Measurements from ENCODE around the gene DAPK2. TPM values are rescaled to one million over a fixed set of nuclear protein-coding genes. Genes with fewer than 3 reads are reported as not detected.

DAPK2 gene
- total RNA-seq, 2 donors from 2014 or later = 13.8 to 40.4 TPM

DNA sequence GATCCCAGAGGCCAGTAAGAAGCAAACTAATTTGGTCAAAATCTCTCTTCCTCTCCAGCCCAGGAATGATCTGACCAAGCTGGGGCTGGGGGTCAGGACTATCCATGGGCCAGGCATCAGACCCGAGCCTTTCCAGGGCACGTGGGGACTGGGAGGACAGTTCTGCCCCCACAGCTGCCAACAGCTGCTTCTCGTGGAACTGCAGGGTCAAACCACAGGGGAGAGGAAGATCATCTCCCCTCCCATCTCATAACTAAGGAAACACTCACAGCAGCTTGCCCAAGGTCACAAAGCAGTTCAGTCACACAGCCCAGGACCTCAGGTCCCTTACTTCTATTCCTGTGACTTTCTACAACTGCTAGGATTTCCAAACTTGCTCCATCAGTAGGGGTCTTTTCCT is 47.1 kb downstream of the DAPK2 start:
- Histone ChIP-seq H3K4me1 (replicated peaks) (no peaks in the 10 kb centered on the region), H3K27ac (no peak overlapping the region), H3K4me3 (no peak overlapping the region), H3K27me3 (replicated peaks; ENCODE audit: insufficient read depth) (no peaks in the 10 kb centered on the region), H3K9me3 (no peaks in the 10 kb centered on the region), H3K36me3 (no peaks in the 10 kb centered on the region)
- TF ChIP-seq POLR2AphosphoS5 (IDR thresholded peaks at IDR 0.05) (no peak), CTCF (IDR thresholded peaks at IDR 0.05) (no peak), POLR2A (IDR thresholded peaks at IDR 0.05) (no peak)
- intact Hi-C loops (cut with DNase I) = no loop called here
- DNase-seq (ENCODE audit: low spot score) = no peak
- 31% methylated on average over 3 of the region's 3 CpGs for WGBS

GRCh38 chr15:63998489-63998888 is 47.8 kb downstream of the DAPK2 start:
- DNase-seq (ENCODE audit: low spot score) = no peak
- Histone ChIP-seq H3K4me3 (no peak overlapping the region), H3K4me1 (replicated peaks) (no peaks in the 10 kb centered on the region), H3K27ac (no peak overlapping the region), H3K36me3 (no peaks in the 10 kb centered on the region), H3K9me3 (no peaks in the 10 kb centered on the region), H3K27me3 (replicated peaks; ENCODE audit: insufficient read depth) (no peaks in the 10 kb centered on the region)
- 28% methylated on average over 8 of the region's 8 CpGs for WGBS
- intact Hi-C loops (cut with DNase I) = no loop called here
- TF ChIP-seq CTCF (IDR thresholded peaks at IDR 0.05) (no peak), POLR2AphosphoS5 (IDR thresholded peaks at IDR 0.05) (no peak), POLR2A (IDR thresholded peaks at IDR 0.05) (no peak)

- no peak for TF ChIP-seq POLR2A (IDR thresholded peaks at IDR 0.05)
- no peak for TF ChIP-seq POLR2AphosphoS5 (IDR thresholded peaks at IDR 0.05)
- TF ChIP-seq CTCF (IDR thresholded peaks at IDR 0.05) = no peak
- Histone ChIP-seq H3K36me3 (no peaks in the 10 kb centered on the region), H3K9me3 (no peaks in the 10 kb centered on the region), H3K4me3 (no peak overlapping the region), H3K27ac (no peak overlapping the region), H3K27me3 (replicated peaks; ENCODE audit: insufficient read depth) (no peaks in the 10 kb centered on the region), H3K4me1 (replicated peaks) (no peaks in the 10 kb centered on the region)
- 93% methylated on average over 4 of the region's 4 CpGs for WGBS
- DNase-seq (ENCODE audit: low spot score) = no peak
- intact Hi-C loops (cut with DNase I) = no loop called here
These were observed 48.4 kb downstream of the DAPK2 start for GRCh38 chr15:63997715-63998442.

- intact Hi-C loops (cut with DNase I) = no loop called here
- WGBS = 84% methylated on average over 4 of the region's 4 CpGs
- no peak for TF ChIP-seq POLR2A (IDR thresholded peaks at IDR 0.05)
- no peak for TF ChIP-seq CTCF (IDR thresholded peaks at IDR 0.05)
- no peak for TF ChIP-seq POLR2AphosphoS5 (IDR thresholded peaks at IDR 0.05)
- no peak for DNase-seq (ENCODE audit: low spot score)
- H3K4me3 ChIP-seq = no peak overlapping the region
- H3K27ac ChIP-seq = no peak overlapping the region
- H3K27me3 ChIP-seq (replicated peaks; ENCODE audit: insufficient read depth) = no peaks in the 10 kb centered on the region
- H3K4me1 ChIP-seq (replicated peaks) = no peaks in the 10 kb centered on the region
- no peaks in the 10 kb centered on the region for H3K9me3 ChIP-seq
- H3K36me3 ChIP-seq = no peaks in the 10 kb centered on the region
These were observed 49.4 kb downstream of the DAPK2 start for GRCh38 chr15:63996794-63997357.

DNA sequence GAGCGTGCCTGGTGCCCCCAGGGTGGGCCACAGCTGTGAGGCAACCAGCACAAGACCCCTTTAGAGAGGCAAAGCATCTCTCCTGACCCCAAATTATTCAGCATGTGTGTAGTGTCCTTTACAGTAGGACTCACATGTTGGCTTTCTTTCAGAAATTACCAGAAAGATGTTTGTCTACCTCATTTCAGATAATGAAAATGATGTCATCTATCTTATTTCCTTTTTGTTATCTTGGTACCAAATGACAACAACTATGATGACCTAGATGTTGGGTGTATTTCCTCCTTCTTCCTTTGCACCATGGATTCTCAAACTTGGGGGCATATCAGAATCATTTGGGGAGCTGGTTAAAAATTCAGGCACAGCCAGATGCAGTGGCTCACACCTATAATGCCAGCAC is 50.5 kb downstream of the DAPK2 start:
- Histone ChIP-seq H3K27me3 (replicated peaks; ENCODE audit: insufficient read depth) (no peaks in the 10 kb centered on the region), H3K36me3 (no peaks in the 10 kb centered on the region), H3K9me3 (no peaks in the 10 kb centered on the region), H3K4me3 (no peak overlapping the region), H3K27ac (no peak overlapping the region), H3K4me1 (replicated peaks) (no peaks in the 10 kb centered on the region)
- no peak for DNase-seq (ENCODE audit: low spot score)
- TF ChIP-seq POLR2AphosphoS5 (IDR thresholded peaks at IDR 0.05) (no peak), CTCF (IDR thresholded peaks at IDR 0.05) (no peak), POLR2A (IDR thresholded peaks at IDR 0.05) (no peak)
- WGBS = 100% methylated on average over 1 of the region's 1 CpG
- intact Hi-C loops (cut with DNase I) = no loop called here
